C4-2B (cell line): ENCODE data around the gene NEAT1.
A peak's percentile ranks its signal among the peaks of the same experiment; 100 is the strongest.

Source experiments
- H3K27ac ChIP-seq: fragments of 450-650 bp; 2 replicates; pipeline ENCODE4 v1.5.1; 2017
- CTCF ChIP-seq: fragments of 450-650 bp; conservative IDR thresholded peaks from 2 replicates; pipeline ENCODE4 v1.5.1; 2017; ENCODE audit warnings: mild to moderate bottlenecking
- ZFX ChIP-seq: fragments of 450-650 bp; IDR thresholded peaks from 2 replicates; pipeline ENCODE4 v1.6.1; 2017

Gene NEAT1

GRCh38 chr11:65425971-65426838 lies 3.6 kb downstream of the NEAT1 start:
- H3K27ac ChIP-seq, result peak overlapping the region; percentile 63; the same call in 1 of the 2 replicates
- TF ChIP-seq ZFX (no peak), CTCF (no peak)

- TF ChIP-seq ZFX, result no peak
- no peak for TF ChIP-seq CTCF
- H3K27ac ChIP-seq, result peak overlapping the region; percentile 63
These were observed 4.5 kb downstream of the NEAT1 start for GRCh38 chr11:65426839-65427690.

- no peak for TF ChIP-seq CTCF
- no peak for TF ChIP-seq ZFX
- H3K27ac ChIP-seq, result peak overlapping the region; percentile 63
These were observed 5.3 kb downstream of the NEAT1 start for GRCh38 chr11:65427691-65428577.

- no peak for TF ChIP-seq ZFX
- no peak for TF ChIP-seq CTCF
- H3K27ac ChIP-seq, result peak overlapping the region; percentile 63
These were observed 6.0 kb downstream of the NEAT1 start for GRCh38 chr11:65428578-65429067.

- H3K27ac ChIP-seq, result peak overlapping the region; percentile 38
- TF ChIP-seq CTCF (no peak), ZFX (no peak)
These were observed 6.6 kb downstream of the NEAT1 start for GRCh38 chr11:65429068-65429681.

GRCh38 chr11:65429724-65430405 lies 7.3 kb downstream of the NEAT1 start:
- H3K27ac ChIP-seq, result peak overlapping the region; percentile 38
- no peak for TF ChIP-seq CTCF
- no peak for TF ChIP-seq ZFX
